H54 (cell line): Measurements from ENCODE around the gene NMU.
"Not testable (repeated sequence)": the region's sequence is repeated elsewhere in the genome, so short reads cannot be mapped to it uniquely, and the experiment has no call there.

Experiments used
- DNase-seq: peaks from one replicate; pipeline ENCODE4 v3.0.0; 2011; ENCODE audit warnings: low spot score, mixed read lengths; ENCODE audit not compliant: insufficient read length
- FAIRE-seq: peaks from 3 replicates; lab custom pipeline; 2011; peaks lifted over from hg19 to GRCh38; lab: Jason Lieb, UNC
- POLR2A ChIP-seq: IDR thresholded peaks from 2 replicates; pipeline ENCODE4 v1.6.1; 2011; ENCODE audit warnings: low read depth, mild to moderate bottlenecking, low read length

NMU gene

GRCh38 chr4:55611358-55612059 is 24.6 kb downstream of the NMU start:
- DNase-seq, result no peak
- FAIRE-seq, result no peak
- TF ChIP-seq POLR2A, result no peak

GRCh38 chr4:55610381-55610780 is 25.7 kb downstream of the NMU start:
- TF ChIP-seq POLR2A, result no peak
- FAIRE-seq (no peak), DNase-seq (no peak)

GRCh38 chr4:55609393-55609866 is 26.7 kb downstream of the NMU start:
- FAIRE-seq (peak; percentile 50), DNase-seq (no peak)

GRCh38 chr4:55608591-55608990 is 27.5 kb downstream of the NMU start:
- FAIRE-seq (no peak), DNase-seq (no peak)
- no peak for TF ChIP-seq POLR2A

More at GRCh38 chr4:55609393-55609866, 26.7 kb downstream of the NMU start:
- no peak for TF ChIP-seq POLR2A

- FAIRE-seq (no peak), DNase-seq (no peak)
- no peak for TF ChIP-seq POLR2A
These were observed 31.1 kb downstream of the NMU start for GRCh38 chr4:55604996-55605395.

GRCh38 chr4:55600640-55601039 is 35.5 kb downstream of the NMU start:
- no peak for FAIRE-seq
- TF ChIP-seq POLR2A, result no peak
- no peak for DNase-seq

GRCh38 chr4:55598641-55599040 is 37.5 kb downstream of the NMU start:
- no peak for DNase-seq
- no peak for FAIRE-seq
- no peak for TF ChIP-seq POLR2A

- FAIRE-seq, result no peak
- no peak for TF ChIP-seq POLR2A
- DNase-seq, result no peak
These were observed 44.1 kb downstream of the NMU start, which contains the start of gene PDCL2 for GRCh38 chr4:55592014-55592413. PDCL2 (minus strand) TSS chr4:55592245; CDS start chr4:55592109, 136 bp downstream.

- TF ChIP-seq POLR2A, result no peak
These were observed 47.9 kb downstream of the NMU start for GRCh38 chr4:55588160-55588559.

GRCh38 chr4:55582773-55583172 is 53.3 kb downstream of the NMU start:
- DNase-seq, FAIRE-seq: not testable (repeated sequence)

More at GRCh38 chr4:55588160-55588559, 47.9 kb downstream of the NMU start:
- DNase-seq, result no peak
- FAIRE-seq, result no peak

- no peak for DNase-seq
- FAIRE-seq, result no peak
- no peak for TF ChIP-seq POLR2A
These were observed 57.6 kb downstream of the NMU start for GRCh38 chr4:55578341-55579010.

GRCh38 chr4:55575513-55575912 is 60.6 kb downstream of the NMU start:
- DNase-seq (no peak), FAIRE-seq (no peak)
- no peak for TF ChIP-seq POLR2A

- TF ChIP-seq POLR2A, result no peak
- no peak for DNase-seq
- no peak for FAIRE-seq
These were observed 61.8 kb downstream of the NMU start for GRCh38 chr4:55574252-55574651.

- TF ChIP-seq POLR2A, result no peak
- FAIRE-seq, result no peak
- DNase-seq, result no peak
These were observed 64.3 kb downstream of the NMU start for GRCh38 chr4:55571806-55572205.
